HL-60 (cell line): ENCODE results near the gene CLEC4E.

Experiments used
- DNase-seq, 2 experiments: peaks; one replicate each; pipeline ENCODE4 v3.0.0-alpha.2; 2010 to 2020; ENCODE audit warnings: low read depth in 1 of 2, low spot score in 1 of 2
- H3K27ac ChIP-seq: fragments of 250-450 bp; sonication (Bioruptor Pico); replicated peaks from 2 replicates; pipeline ENCODE4 v1.5.1; 2020; ENCODE audit warnings: mild to moderate bottlenecking, moderate library complexity
- H3K27me3 ChIP-seq: fragments of 250-450 bp; sonication (Bioruptor Pico); 2 replicates; pipeline ENCODE4 v1.5.1; 2021; ENCODE audit warnings: mild to moderate bottlenecking, moderate library complexity; ENCODE audit not compliant: insufficient read depth, poor library complexity, severe bottlenecking
- H3K4me3 ChIP-seq: replicated peaks from 2 replicates; pipeline ENCODE4 v1.5.1; 2011; ENCODE audit warnings: mild to moderate bottlenecking, control low read depth, low read length; ENCODE audit not compliant: insufficient read depth
- CTCF ChIP-seq: IDR thresholded peaks from one replicate; pipeline ENCODE4 v1.5.1; 2011; ENCODE audit warnings: low read length, control low read depth, inconsistent platforms; ENCODE audit not compliant: insufficient read depth
- GABPA ChIP-seq: IDR thresholded peaks from 2 replicates; pipeline ENCODE4 v1.6.1; 2012; ENCODE audit warnings: low read depth
- POLR2AphosphoS5 ChIP-seq: IDR thresholded peaks from 2 replicates; pipeline ENCODE4 v1.6.1; 2012; ENCODE audit warnings: low read depth
- REST ChIP-seq: IDR thresholded peaks from 2 replicates; pipeline ENCODE4 v1.6.1; 2012; ENCODE audit warnings: low read depth; ENCODE audit not compliant: insufficient replicate concordance
- SPI1 ChIP-seq: IDR thresholded peaks from 2 replicates; pipeline ENCODE4 v1.6.1; 2012; ENCODE audit warnings: low read depth, mild to moderate bottlenecking, borderline replicate concordance

Gene CLEC4E

GRCh38 chr12:8513256-8513655 lies 27.4 kb downstream of the CLEC4E start, which contains the start of gene CLEC4D:
CLEC4D (plus strand) TSS chr12:8513503; CDS start chr12:8513733, 230 bp downstream.
- TF ChIP-seq GABPA (no peak), POLR2AphosphoS5 (no peak), SPI1 (no peak; the same call in 1 of the 2 replicates), CTCF (no peak), REST (no peak)
- peak within 1 kb of the TSS; percentile 54 for H3K27ac ChIP-seq
- peak within 1 kb of the TSS; percentile 32 for H3K4me3 ChIP-seq
- no peaks in the 10 kb centered on the region for H3K27me3 ChIP-seq
- DNase-seq, result peak in 1 of 2 experiments; percentile 21

GRCh38 chr12:8508910-8509841 lies 31.5 kb downstream of the CLEC4E start:
- TF ChIP-seq REST (no peak), POLR2AphosphoS5 (no peak), SPI1 (no peak), CTCF (no peak), GABPA (no peak)
- H3K27ac ChIP-seq, result no peak overlapping the region
- DNase-seq, result peak in 1 of 2 experiments; percentile 6
- no peak overlapping the region for H3K4me3 ChIP-seq
- no peaks in the 10 kb centered on the region for H3K27me3 ChIP-seq

GRCh38 chr12:8508223-8508622 lies 32.5 kb downstream of the CLEC4E start:
- Histone ChIP-seq H3K27ac (no peak overlapping the region), H3K4me3 (no peak overlapping the region), H3K27me3 (no peaks in the 10 kb centered on the region)
- TF ChIP-seq GABPA (no peak), SPI1 (no peak), REST (no peak), CTCF (no peak), POLR2AphosphoS5 (no peak)
- DNase-seq, result no peak
